Neuronal stem cell (in vitro differentiated cells): ENCODE data around the gene C2.

Experiments used
- DNase-seq: peaks from one replicate; pipeline ENCODE4 v3.0.0-alpha.2; 2013; ENCODE audit warnings: low spot score
- H2AFZ ChIP-seq: one replicate; pipeline ENCODE4 v1.6.1; 2013; ENCODE audit warnings: mild to moderate bottlenecking, low read length, inconsistent platforms
- H2AK5ac ChIP-seq: 2 replicates; pipeline ENCODE4 v1.6.1; 2013; ENCODE audit warnings: low read depth, mild to moderate bottlenecking, inconsistent platforms, low read length, moderate library complexity, mixed read lengths
- H2BK120ac ChIP-seq: 2 replicates; pipeline ENCODE4 v1.6.1; 2013; ENCODE audit warnings: low read depth, mild to moderate bottlenecking, inconsistent platforms, low read length, moderate library complexity, mixed read lengths
- H2BK12ac ChIP-seq: one replicate; pipeline ENCODE4 v1.6.1; 2013; ENCODE audit warnings: low read length, inconsistent platforms
- H2BK15ac ChIP-seq: 2 replicates; pipeline ENCODE4 v1.6.1; 2013; ENCODE audit warnings: mild to moderate bottlenecking, low read length, inconsistent platforms, mixed read lengths
- H2BK5ac ChIP-seq: one replicate; pipeline ENCODE4 v1.6.1; 2013; ENCODE audit warnings: inconsistent platforms, mild to moderate bottlenecking, low read length, moderate library complexity
- H3K14ac ChIP-seq: one replicate; pipeline ENCODE4 v1.6.1; 2013; ENCODE audit warnings: low read length, inconsistent platforms
- H3K18ac ChIP-seq: 2 replicates; pipeline ENCODE4 v1.6.1; 2013; ENCODE audit warnings: low read length, inconsistent platforms
- H3K23ac ChIP-seq: 2 replicates; pipeline ENCODE4 v1.6.1; 2013; ENCODE audit warnings: low read depth, mild to moderate bottlenecking, mixed read lengths, low read length, inconsistent platforms; ENCODE audit not compliant: poor library complexity
- H3K27ac ChIP-seq: replicated peaks from 3 replicates; pipeline ENCODE4 v1.5.1; 2013; ENCODE audit warnings: low read length, inconsistent platforms
- H3K27me3 ChIP-seq, 3 experiments: 2 replicates each; pipeline ENCODE4 v1.6.1; 2013; ENCODE audit warnings: low read length in 3 of 3, mild to moderate bottlenecking in 2 of 3, inconsistent platforms in 1 of 3, low read depth in 1 of 3, mixed read lengths in 1 of 3, moderate library complexity in 1 of 3; ENCODE audit not compliant: control insufficient read depth in 3 of 3, insufficient read depth in 3 of 3
- H3K36me3 ChIP-seq, 2 donors: replicated peaks in 1 of 2; 2 replicates each; pipeline ENCODE4 v1.6.1; 2013; ENCODE audit warnings: low read length in 2 of 2; ENCODE audit not compliant: control insufficient read depth in 2 of 2, insufficient read depth in 2 of 2
- H3K4ac ChIP-seq: 2 replicates; pipeline ENCODE4 v1.6.1; 2013; ENCODE audit warnings: inconsistent platforms, mild to moderate bottlenecking, low read length, moderate library complexity
- H3K4me1 ChIP-seq, 2 donors: 1 replicate in 1 of 2; 2 replicates in 1 of 2; pipeline ENCODE4 v1.6.1; 2013; ENCODE audit warnings: low read length in 2 of 2, low read depth in 1 of 2; ENCODE audit not compliant: control insufficient read depth in 2 of 2, insufficient read depth in 1 of 2
- H3K4me2 ChIP-seq: one replicate; pipeline ENCODE4 v1.6.1; 2013; ENCODE audit warnings: mild to moderate bottlenecking, low read length, inconsistent platforms; ENCODE audit not compliant: insufficient read depth, poor library complexity, severe bottlenecking
- H3K4me3 ChIP-seq, 2 donors: 2 replicates each; pipeline ENCODE4 v1.5.1; 2013; ENCODE audit warnings: low read length in 2 of 2, mild to moderate bottlenecking in 2 of 2, inconsistent platforms in 1 of 2, moderate library complexity in 1 of 2
- H3K79me1 ChIP-seq: one replicate; pipeline ENCODE4 v1.6.1; 2013; ENCODE audit warnings: low read depth, mild to moderate bottlenecking, inconsistent platforms, low read length, moderate library complexity
- H3K9ac ChIP-seq: one replicate; pipeline ENCODE4 v1.6.1; 2013; ENCODE audit warnings: mild to moderate bottlenecking, low read depth, low read length, inconsistent platforms; ENCODE audit not compliant: poor library complexity
- H3K9me3 ChIP-seq, 2 donors: replicated peaks in 1 of 2; 2 replicates each; pipeline versions ENCODE3 to v1.6.1; 2013; ENCODE audit warnings: low read length in 2 of 2, mild to moderate bottlenecking in 2 of 2, inconsistent platforms in 1 of 2, low read depth in 1 of 2, mixed read lengths in 1 of 2, moderate library complexity in 1 of 2; ENCODE audit not compliant: control insufficient read depth in 2 of 2, insufficient read depth in 1 of 2
- H4K8ac ChIP-seq: one replicate; pipeline ENCODE4 v1.6.1; 2013; ENCODE audit warnings: low read depth, mild to moderate bottlenecking, inconsistent platforms, low read length, moderate library complexity
- H4K91ac ChIP-seq: one replicate; pipeline ENCODE4 v1.6.1; 2013; ENCODE audit warnings: low read length, low read depth, mild to moderate bottlenecking, inconsistent platforms; ENCODE audit not compliant: poor library complexity
- WGBS, 2 donors: extraction: QIAGEN DNeasy Blood & Tissue Kit; methylation state at CpG; one replicate each; pipeline ENCODE4 v1.1.7; 2013; ENCODE audit warnings: missing lambda C conversion rate in 2 of 2, mixed read lengths in 1 of 2; ENCODE audit not compliant: insufficient read length in 2 of 2, insufficient replicate concordance in 1 of 2; ENCODE audit errors: extremely low coverage in 2 of 2; 5-methylcytosine and 5-hydroxymethylcytosine counted together

The C2 gene

GRCh38 chr6:31888276-31889258 lies 39.0 kb upstream of the C2 start:
- H3K27me3 ChIP-seq, result no peaks in the 10 kb centered on the region
- H2AFZ ChIP-seq, result no peak overlapping the region
- no peak overlapping the region for H3K27ac ChIP-seq
- no peak overlapping the region for H3K4ac ChIP-seq
- no peak overlapping the region for H2BK12ac ChIP-seq
- H2BK15ac ChIP-seq, result no peak overlapping the region
- peak overlapping the region; percentile 81 for H2BK120ac ChIP-seq
- peak overlapping the region; percentile 66 for H2BK5ac ChIP-seq
- peak overlapping the region; percentile 70 for H3K9ac ChIP-seq
- H3K14ac ChIP-seq, result peak overlapping the region; percentile 82
- H3K4me2 ChIP-seq, result no peak overlapping the region
- peak overlapping the region; percentile 17 for H3K18ac ChIP-seq
- no CpG with 5 or more reads among the region's 43 CpGs for WGBS, 2 donors
- no peak overlapping the region for H2AK5ac ChIP-seq
- no peak overlapping the region for H4K91ac ChIP-seq
- H3K4me1 ChIP-seq, result no peaks in the 10 kb centered on the region
- peaks cover 0 to 2% of the 10 kb centered on the region in 2 donors for H3K9me3 ChIP-seq
- H3K23ac ChIP-seq, result peak overlapping the region; percentile 47
- peaks cover 13% of the 10 kb centered on the region for H3K79me1 ChIP-seq
- DNase-seq, result no peak
- H3K4me3 ChIP-seq, result peak overlapping the region in 1 of 2 donors; percentile 69
- peaks cover 70 to 93% of the 10 kb centered on the region in 2 donors for H3K36me3 ChIP-seq
- peak overlapping the region; percentile 65 for H4K8ac ChIP-seq

- Histone ChIP-seq H3K36me3 (peaks cover 65 to 93% of the 10 kb centered on the region in 2 donors), H3K79me1 (peaks cover 13% of the 10 kb centered on the region), H3K4me2 (no peak overlapping the region), H3K4me1 (no peaks in the 10 kb centered on the region), H3K27ac (no peak overlapping the region), H2BK5ac (no peak overlapping the region), H3K9ac (no peak overlapping the region), H4K8ac (no peak overlapping the region), H3K4ac (no peak overlapping the region), H3K27me3 (no peaks in the 10 kb centered on the region), H4K91ac (no peak overlapping the region), H3K14ac (no peak overlapping the region), H3K4me3 (no peak overlapping the region), H2BK120ac (no peak overlapping the region), H2AFZ (no peak overlapping the region), H3K23ac (no peak overlapping the region), H2BK15ac (no peak overlapping the region), H3K9me3 (peaks cover 0 to 2% of the 10 kb centered on the region in 2 donors), H2AK5ac (no peak overlapping the region), H2BK12ac (no peak overlapping the region), H3K18ac (no peak overlapping the region)
- WGBS, 2 donors, result no CpG with 5 or more reads among the region's 3 CpGs
- DNase-seq, result no peak
These were observed 38.1 kb upstream of the C2 start for GRCh38 chr6:31889331-31889972.

GRCh38 chr6:31892821-31893220 lies 34.7 kb upstream of the C2 start:
- H3K14ac ChIP-seq, result no peak overlapping the region
- no peaks in the 10 kb centered on the region for H3K27me3 ChIP-seq
- no peaks in the 10 kb centered on the region for H3K9me3 ChIP-seq
- H2BK12ac ChIP-seq, result no peak overlapping the region
- H3K9ac ChIP-seq, result no peak overlapping the region
- H3K27ac ChIP-seq, result no peak overlapping the region
- H3K18ac ChIP-seq, result no peak overlapping the region
- H2BK5ac ChIP-seq, result no peak overlapping the region
- H3K36me3 ChIP-seq, result peaks cover 55 to 84% of the 10 kb centered on the region in 2 donors
- H3K4ac ChIP-seq, result no peak overlapping the region
- no peak overlapping the region for H4K8ac ChIP-seq
- H3K4me2 ChIP-seq, result no peak overlapping the region
- H3K4me3 ChIP-seq, result no peak overlapping the region
- H3K4me1 ChIP-seq, result peaks cover 4% of the 10 kb centered on the region in 2 donors
- no peak overlapping the region for H3K23ac ChIP-seq
- no peak overlapping the region for H4K91ac ChIP-seq
- H3K79me1 ChIP-seq, result peaks cover 19% of the 10 kb centered on the region
- WGBS, 2 donors, result no CpG with 5 or more reads among the region's 6 CpGs
- no peak overlapping the region for H2AFZ ChIP-seq
- no peak overlapping the region for H2AK5ac ChIP-seq
- DNase-seq, result no peak
- H2BK120ac ChIP-seq, result no peak overlapping the region
- H2BK15ac ChIP-seq, result no peak overlapping the region

GRCh38 chr6:31896493-31896855 lies 31.0 kb upstream of the C2 start:
- H3K36me3 ChIP-seq, result peaks cover 38 to 74% of the 10 kb centered on the region in 2 donors
- no peak overlapping the region for H2BK12ac ChIP-seq
- no peak overlapping the region for H3K18ac ChIP-seq
- H3K9me3 ChIP-seq, result no peaks in the 10 kb centered on the region
- H2BK15ac ChIP-seq, result no peak overlapping the region
- no peak overlapping the region for H2AFZ ChIP-seq
- H3K27me3 ChIP-seq, result no peaks in the 10 kb centered on the region
- H3K23ac ChIP-seq, result no peak overlapping the region
- H3K4ac ChIP-seq, result no peak overlapping the region
- H3K9ac ChIP-seq, result peak overlapping the region; percentile 91
- no peak overlapping the region for H4K91ac ChIP-seq
- H2BK5ac ChIP-seq, result peak overlapping the region; percentile 26
- no peak overlapping the region for H4K8ac ChIP-seq
- peak overlapping the region; percentile 46 for H3K27ac ChIP-seq
- no peak for DNase-seq
- H3K4me1 ChIP-seq, result peaks cover 16 to 21% of the 10 kb centered on the region in 2 donors
- H3K14ac ChIP-seq, result no peak overlapping the region
- H2AK5ac ChIP-seq, result no peak overlapping the region
- H3K4me3 ChIP-seq, result peak overlapping the region; percentile 83 to 84
- H3K79me1 ChIP-seq, result peaks cover 23% of the 10 kb centered on the region
- H3K4me2 ChIP-seq, result peak overlapping the region; percentile 83
- no CpG with 5 or more reads among the region's 4 CpGs for WGBS, 2 donors
- H2BK120ac ChIP-seq, result no peak overlapping the region
